ENCODE measurements around the gene FYN. TPM values are rescaled to one million over a fixed set of nuclear protein-coding genes. Genes with fewer than 3 reads are reported as not detected.

Gene FYN
- total and polyA plus RNA-seq, 9 of the 15 experiments (the other 6 are each of a cell fraction or from before 2014, with no cell fraction given), result 2.9 to 22.1 (median 11.4) TPM

DNA sequence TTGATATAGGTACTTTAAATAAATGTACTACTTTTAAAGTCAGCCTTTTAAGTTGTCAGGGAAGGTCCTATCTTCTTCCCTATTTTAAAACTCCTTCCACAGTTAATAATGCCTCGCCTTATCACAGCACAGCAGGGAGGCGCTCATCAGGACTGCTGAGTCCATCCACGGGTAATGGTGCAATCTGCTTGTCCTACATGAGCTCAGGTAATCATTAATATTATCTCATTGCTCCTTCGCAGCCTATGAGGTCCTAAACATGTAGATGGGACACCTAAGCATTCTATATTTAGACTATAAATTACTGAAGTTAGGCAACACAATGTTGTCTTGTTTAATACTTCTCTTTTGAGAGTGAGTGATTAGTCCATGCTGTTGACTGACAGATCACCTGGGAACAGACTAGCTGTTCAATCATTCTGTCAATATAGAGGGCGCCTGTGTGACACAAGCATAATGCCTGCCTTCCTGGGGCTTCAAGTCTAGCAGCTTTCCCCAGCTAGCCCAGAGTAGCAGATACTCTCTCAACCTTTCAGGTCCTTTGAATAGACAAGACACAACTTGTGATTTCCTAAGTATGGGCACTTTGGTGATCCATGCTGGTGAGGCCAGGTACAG is 91.0 kb downstream of the FYN start (continued):
- TF ChIP-seq, protein P1, sequence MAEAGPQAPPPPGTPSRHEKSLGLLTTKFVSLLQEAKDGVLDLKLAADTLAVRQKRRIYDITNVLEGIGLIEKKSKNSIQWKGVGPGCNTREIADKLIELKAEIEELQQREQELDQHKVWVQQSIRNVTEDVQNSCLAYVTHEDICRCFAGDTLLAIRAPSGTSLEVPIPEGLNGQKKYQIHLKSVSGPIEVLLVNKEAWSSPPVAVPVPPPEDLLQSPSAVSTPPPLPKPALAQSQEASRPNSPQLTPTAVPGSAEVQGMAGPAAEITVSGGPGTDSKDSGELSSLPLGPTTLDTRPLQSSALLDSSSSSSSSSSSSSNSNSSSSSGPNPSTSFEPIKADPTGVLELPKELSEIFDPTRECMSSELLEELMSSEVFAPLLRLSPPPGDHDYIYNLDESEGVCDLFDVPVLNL (CRISPR knock-in tag; IDR thresholded peaks at IDR 0.05; ENCODE audit: low read depth), result no peak
- TF ChIP-seq, protein P2, sequence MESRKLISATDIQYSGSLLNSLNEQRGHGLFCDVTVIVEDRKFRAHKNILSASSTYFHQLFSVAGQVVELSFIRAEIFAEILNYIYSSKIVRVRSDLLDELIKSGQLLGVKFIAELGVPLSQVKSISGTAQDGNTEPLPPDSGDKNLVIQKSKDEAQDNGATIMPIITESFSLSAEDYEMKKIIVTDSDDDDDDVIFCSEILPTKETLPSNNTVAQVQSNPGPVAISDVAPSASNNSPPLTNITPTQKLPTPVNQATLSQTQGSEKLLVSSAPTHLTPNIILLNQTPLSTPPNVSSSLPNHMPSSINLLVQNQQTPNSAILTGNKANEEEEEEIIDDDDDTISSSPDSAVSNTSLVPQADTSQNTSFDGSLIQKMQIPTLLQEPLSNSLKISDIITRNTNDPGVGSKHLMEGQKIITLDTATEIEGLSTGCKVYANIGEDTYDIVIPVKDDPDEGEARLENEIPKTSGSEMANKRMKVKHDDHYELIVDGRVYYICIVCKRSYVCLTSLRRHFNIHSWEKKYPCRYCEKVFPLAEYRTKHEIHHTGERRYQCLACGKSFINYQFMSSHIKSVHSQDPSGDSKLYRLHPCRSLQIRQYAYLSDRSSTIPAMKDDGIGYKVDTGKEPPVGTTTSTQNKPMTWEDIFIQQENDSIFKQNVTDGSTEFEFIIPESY (CRISPR knock-in tag; IDR thresholded peaks at IDR 0.05), result no peak
- 0 out of 2 replicates have a peak, but pooled peaks have one; percentile 42 for TF ChIP-seq CEBPG (CRISPR knock-in tag; IDR thresholded peaks at IDR 0.05)
- peak; percentile 30 to 38; a peak in 2 of 4 replicates for TF ChIP-seq CEBPG (tag; conservative IDR thresholded peaks at IDR 0.05 in 1 of 2, IDR thresholded peaks at IDR 0.05 in 1 of 2)
- TF ChIP-seq, protein P3, sequence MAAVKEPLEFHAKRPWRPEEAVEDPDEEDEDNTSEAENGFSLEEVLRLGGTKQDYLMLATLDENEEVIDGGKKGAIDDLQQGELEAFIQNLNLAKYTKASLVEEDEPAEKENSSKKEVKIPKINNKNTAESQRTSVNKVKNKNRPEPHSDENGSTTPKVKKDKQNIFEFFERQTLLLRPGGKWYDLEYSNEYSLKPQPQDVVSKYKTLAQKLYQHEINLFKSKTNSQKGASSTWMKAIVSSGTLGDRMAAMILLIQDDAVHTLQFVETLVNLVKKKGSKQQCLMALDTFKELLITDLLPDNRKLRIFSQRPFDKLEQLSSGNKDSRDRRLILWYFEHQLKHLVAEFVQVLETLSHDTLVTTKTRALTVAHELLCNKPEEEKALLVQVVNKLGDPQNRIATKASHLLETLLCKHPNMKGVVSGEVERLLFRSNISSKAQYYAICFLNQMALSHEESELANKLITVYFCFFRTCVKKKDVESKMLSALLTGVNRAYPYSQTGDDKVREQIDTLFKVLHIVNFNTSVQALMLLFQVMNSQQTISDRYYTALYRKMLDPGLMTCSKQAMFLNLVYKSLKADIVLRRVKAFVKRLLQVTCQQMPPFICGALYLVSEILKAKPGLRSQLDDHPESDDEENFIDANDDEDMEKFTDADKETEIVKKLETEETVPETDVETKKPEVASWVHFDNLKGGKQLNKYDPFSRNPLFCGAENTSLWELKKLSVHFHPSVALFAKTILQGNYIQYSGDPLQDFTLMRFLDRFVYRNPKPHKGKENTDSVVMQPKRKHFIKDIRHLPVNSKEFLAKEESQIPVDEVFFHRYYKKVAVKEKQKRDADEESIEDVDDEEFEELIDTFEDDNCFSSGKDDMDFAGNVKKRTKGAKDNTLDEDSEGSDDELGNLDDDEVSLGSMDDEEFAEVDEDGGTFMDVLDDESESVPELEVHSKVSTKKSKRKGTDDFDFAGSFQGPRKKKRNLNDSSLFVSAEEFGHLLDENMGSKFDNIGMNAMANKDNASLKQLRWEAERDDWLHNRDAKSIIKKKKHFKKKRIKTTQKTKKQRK (IDR thresholded peaks at IDR 0.05; ENCODE audit: borderline replicate concordance, low read depth, low read length), result no peak
- TF ChIP-seq, protein P4, sequence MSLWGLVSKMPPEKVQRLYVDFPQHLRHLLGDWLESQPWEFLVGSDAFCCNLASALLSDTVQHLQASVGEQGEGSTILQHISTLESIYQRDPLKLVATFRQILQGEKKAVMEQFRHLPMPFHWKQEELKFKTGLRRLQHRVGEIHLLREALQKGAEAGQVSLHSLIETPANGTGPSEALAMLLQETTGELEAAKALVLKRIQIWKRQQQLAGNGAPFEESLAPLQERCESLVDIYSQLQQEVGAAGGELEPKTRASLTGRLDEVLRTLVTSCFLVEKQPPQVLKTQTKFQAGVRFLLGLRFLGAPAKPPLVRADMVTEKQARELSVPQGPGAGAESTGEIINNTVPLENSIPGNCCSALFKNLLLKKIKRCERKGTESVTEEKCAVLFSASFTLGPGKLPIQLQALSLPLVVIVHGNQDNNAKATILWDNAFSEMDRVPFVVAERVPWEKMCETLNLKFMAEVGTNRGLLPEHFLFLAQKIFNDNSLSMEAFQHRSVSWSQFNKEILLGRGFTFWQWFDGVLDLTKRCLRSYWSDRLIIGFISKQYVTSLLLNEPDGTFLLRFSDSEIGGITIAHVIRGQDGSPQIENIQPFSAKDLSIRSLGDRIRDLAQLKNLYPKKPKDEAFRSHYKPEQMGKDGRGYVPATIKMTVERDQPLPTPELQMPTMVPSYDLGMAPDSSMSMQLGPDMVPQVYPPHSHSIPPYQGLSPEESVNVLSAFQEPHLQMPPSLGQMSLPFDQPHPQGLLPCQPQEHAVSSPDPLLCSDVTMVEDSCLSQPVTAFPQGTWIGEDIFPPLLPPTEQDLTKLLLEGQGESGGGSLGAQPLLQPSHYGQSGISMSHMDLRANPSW (CRISPR knock-in tag; IDR thresholded peaks at IDR 0.05), result no peak
- TF ChIP-seq KLF16 (IDR thresholded peaks at IDR 0.05), result no peak
- TF ChIP-seq, protein P5, sequence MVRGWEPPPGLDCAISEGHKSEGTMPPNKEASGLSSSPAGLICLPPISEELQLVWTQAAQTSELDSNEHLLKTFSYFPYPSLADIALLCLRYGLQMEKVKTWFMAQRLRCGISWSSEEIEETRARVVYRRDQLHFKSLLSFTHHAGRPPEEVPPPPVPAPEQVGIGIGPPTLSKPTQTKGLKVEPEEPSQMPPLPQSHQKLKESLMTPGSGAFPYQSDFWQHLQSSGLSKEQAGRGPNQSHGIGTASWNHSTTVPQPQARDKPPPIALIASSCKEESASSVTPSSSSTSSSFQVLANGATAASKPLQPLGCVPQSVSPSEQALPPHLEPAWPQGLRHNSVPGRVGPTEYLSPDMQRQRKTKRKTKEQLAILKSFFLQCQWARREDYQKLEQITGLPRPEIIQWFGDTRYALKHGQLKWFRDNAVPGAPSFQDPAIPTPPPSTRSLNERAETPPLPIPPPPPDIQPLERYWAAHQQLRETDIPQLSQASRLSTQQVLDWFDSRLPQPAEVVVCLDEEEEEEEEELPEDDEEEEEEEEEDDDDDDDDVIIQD (CRISPR knock-in tag; IDR thresholded peaks at IDR 0.05), result no peak
- no peak for TF ChIP-seq RFX5 (IDR thresholded peaks at IDR 0.05; ENCODE audit: low read depth, low read length)
- TF ChIP-seq, protein P6, sequence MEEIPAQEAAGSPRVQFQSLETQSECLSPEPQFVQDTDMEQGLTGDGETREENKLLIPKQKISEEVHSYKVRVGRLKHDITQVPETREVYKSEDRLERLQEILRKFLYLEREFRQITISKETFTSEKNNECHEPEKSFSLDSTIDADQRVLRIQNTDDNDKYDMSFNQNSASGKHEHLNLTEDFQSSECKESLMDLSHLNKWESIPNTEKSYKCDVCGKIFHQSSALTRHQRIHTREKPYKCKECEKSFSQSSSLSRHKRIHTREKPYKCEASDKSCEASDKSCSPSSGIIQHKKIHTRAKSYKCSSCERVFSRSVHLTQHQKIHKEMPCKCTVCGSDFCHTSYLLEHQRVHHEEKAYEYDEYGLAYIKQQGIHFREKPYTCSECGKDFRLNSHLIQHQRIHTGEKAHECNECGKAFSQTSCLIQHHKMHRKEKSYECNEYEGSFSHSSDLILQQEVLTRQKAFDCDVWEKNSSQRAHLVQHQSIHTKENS (CRISPR knock-in tag; IDR thresholded peaks at IDR 0.05), result no peak
- TF ChIP-seq NCOR1 (IDR thresholded peaks at IDR 0.05), result no peak
- no peak for TF ChIP-seq DIDO1 (tag; IDR thresholded peaks at IDR 0.05; ENCODE audit: low read depth)
- no peak for TF ChIP-seq HDAC3 (IDR thresholded peaks at IDR 0.05; ENCODE audit: borderline replicate concordance, partially characterized antibody)
- TF ChIP-seq, protein P7, sequence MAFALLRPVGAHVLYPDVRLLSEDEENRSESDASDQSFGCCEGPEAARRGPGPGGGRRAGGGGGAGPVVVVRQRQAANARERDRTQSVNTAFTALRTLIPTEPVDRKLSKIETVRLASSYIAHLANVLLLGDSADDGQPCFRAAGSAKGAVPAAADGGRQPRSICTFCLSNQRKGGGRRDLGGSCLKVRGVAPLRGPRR (CRISPR knock-in tag; IDR thresholded peaks at IDR 0.05), result no peak

Data from K562 (cell line).